HG02588 (cell line): ENCODE results near the gene THSD4.
"Not testable (repeated sequence)": the region's sequence is repeated elsewhere in the genome, so short reads cannot be mapped to it uniquely, and the experiment has no call there.

Experiments used
- ATAC-seq: cut with Tn5 transposase; IDR thresholded peaks from one replicate; pipeline ENCODE4 v1.9.1; 2021; ENCODE audit warnings: mild to moderate bottlenecking, moderate library complexity; ENCODE audit not compliant: unreplicated experiment

THSD4 gene

GRCh38 chr15:71400294-71400693, 285.0 kb downstream of the THSD4 start:
- no peak for ATAC-seq

DNA sequence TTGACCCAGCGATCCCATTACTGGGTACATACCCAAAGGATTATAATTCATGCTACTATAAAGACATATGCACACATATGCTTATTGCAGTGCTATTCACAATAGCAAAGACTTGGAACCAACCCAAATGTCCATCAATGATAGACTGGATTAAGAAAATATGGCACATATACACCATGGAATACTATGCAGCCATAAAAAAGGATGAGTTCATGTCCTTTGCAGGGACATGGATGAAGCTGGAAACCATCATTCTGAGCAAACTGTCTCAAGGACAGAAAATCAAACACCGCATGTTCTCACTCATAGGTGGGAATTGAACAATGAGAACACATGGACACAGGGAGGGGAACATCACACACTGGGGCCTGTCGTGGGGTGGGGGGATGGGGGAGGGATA, 286.5 kb downstream of the THSD4 start:
- not testable (repeated sequence) for ATAC-seq

DNA sequence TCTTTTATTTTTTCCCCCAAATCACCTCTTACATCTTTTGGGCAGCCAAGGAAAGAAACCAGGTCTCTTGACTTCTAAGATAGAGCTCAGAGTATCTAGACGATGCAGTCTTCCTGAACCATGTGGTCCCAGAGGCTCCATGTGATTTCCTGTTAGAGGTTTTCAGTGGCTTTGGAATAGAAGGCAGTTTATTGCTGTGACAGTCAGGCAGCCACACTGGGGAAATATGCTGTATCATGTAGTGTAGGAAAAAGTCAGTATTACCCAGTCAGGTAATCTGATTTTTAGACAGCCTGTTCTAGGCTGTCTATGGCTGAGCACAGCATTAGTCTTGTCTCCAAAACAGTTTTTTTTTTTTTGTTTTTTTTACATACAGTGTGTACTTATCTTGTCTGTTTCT, 294.3 kb downstream of the THSD4 start:
- ATAC-seq: no peak

GRCh38 chr15:71410347-71410746, 295.1 kb downstream of the THSD4 start:
- ATAC-seq: no peak

DNA sequence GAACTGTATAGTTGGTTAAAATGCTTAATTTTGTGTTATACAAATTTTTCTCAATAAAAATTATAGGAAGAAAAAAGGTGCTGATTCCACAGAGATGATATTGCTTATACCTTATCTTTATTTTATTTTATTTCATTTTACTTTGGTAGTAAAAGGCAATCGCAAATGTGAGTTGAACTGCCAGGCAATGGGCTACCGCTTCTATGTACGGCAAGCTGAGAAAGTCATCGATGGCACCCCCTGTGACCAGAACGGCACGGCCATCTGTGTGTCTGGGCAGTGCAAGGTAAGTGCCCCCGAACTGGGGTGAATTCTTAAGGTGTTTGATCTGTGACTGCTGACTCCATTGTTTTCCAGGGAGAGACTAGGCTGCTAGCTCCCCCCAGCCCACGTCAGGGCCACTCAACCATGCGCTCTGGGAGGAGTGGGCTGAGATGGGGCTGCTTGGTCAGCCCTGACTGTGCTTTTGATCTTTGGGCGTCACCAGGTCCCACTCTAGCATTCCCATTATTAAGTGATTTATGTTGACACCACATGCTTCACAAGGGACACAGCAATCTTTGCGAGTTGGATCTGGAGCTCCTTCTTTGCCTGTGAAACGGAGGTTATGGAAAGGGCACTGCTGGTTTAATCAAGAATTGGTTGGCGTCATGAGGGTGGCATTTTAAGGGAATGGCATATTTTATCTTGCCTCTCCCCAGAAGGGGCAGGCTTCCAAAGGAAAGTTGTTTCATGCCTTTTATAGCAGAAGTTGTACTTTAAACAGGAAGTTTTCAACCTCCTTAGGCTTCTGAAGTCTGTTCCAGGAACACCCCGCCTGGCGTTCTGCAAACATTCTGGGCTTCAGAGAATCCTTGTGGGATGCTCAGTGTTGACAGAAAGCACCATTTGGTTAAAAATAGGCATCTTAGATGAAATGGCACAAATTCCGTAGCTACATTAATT, 296.5 kb downstream of the THSD4 start:
- no peak for ATAC-seq

- no peak for ATAC-seq
Observed at GRCh38 chr15:71413419-71413818, 298.1 kb downstream of the THSD4 start.

DNA sequence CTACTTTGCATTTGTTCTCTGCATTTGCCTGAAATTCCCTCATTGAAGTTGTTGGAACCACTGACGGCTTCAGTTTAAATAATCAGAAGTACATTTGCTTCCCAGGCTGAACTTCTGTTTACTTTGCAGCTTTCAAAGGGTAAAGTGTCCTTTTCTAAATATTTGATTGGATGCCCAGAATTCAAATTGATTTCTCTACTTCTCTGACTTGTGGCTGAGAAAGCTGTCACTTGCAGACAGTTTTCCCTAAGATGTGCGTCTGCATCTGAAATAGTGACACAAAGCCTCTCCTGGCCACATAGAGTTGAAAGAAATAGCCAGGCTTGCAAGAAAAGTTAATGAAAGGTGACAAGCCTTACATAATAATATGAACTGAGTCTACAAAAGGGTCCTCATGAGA, 299.6 kb downstream of the THSD4 start:
- no peak for ATAC-seq

- no peak for ATAC-seq
Observed at GRCh38 chr15:71422530-71423259, 307.4 kb downstream of the THSD4 start.

DNA sequence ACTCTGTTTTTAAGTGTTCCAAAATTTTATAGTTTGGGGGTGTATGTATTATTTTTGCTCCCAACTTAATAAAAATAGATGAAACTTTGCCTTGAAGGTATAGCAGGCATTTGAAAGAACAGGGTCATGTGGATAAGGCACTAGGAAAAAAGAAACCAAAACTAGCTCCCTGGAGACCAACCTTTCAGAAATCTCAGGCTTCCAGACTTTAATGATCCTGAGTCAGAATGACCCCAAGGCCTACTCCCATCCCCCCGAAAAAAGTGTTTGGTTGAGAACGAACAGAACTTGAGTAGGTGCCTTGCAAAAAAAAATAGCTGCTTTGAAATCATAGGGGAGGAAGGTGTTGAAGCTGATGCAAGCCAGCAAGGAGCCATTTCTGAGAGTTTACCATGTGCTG, 309.5 kb downstream of the THSD4 start:
- ATAC-seq: no peak

DNA sequence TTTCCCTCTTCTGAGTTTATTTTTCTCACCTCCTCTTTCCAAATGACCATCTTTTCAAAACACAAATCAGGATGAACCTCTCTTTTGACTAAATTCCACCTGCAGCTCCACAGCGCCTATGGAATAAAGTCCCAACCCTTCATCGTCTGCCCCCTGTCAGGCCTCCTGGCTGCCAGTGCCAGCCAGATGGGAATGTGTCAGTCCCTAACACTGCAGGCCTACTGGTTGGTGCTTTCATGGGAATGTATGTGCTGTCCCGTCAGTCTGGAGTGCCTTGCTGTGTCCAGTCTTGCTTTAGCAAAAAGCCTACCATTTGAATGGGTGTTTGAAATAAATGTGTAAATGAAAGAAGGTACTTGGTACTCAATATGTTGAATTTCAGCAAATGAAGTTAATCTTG, 310.1 kb downstream of the THSD4 start:
- no peak for ATAC-seq

- ATAC-seq: no peak
Observed at GRCh38 chr15:71426792-71427191, 311.5 kb downstream of the THSD4 start.

- no peak for ATAC-seq
Observed at GRCh38 chr15:71430782-71431181, 315.5 kb downstream of the THSD4 start.

DNA sequence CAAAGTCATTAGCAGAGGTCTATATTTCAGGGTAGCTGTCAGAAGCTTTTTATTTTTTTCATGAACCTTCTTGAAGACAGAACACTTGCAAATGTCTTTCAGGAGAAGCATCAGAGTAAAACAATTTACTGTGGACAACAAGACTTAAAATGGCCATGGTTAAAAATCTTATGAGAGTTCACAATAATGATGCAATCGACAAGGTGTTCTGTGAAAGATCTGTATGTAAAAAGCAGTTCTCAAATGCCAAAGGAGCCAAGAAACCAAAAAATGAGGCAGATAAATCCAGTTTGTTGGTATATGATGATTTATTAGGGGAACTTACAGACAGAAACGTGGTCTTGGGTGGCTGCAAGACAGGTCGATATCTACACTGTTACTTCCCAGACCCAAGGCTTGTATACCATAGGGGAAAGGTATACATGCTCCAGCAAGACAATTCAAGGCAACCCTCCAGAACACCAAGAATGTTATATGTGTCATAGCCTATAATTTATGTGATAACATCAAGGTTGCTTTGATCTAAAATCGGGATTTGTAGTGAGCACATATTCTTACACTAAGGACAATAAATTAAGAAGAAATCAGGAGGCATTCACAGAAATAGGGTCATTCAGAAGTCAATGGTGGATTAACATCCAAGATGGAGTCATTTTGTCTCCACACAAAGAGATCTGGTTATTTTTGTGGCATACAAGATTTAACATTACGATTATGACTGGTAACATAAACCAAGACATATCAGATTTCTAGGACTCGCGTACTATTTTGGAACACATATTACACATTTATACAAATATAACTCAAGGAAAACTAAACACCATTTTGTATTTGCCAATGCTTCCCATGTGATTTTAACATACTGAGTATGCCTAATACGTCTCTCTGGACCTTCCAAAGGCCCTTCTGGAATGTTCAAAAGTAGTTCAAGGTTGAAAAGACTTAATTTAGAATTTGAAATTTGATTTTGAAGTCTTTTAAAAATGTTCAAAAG, 316.4 kb downstream of the THSD4 start:
- ATAC-seq: no peak

DNA sequence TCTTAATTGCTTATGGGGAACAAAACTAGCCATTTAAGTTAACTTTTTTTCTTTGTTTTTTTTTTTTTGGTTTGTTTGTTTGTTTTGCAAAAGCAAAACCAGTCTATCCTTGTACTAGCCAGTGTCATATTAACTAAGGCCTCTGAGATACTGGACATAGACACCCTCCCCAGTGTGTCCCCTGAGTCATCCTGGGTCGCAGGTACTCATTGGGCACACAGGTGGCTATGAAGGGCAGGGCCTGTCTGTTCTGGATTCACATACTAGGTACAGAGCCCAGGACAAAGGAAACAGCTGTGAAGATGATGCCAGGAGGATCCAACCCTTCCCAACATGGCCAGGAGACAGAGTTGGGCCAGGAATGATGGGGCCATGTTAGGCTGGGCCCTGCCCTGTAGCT, 318.1 kb downstream of the THSD4 start:
- no peak for ATAC-seq

DNA sequence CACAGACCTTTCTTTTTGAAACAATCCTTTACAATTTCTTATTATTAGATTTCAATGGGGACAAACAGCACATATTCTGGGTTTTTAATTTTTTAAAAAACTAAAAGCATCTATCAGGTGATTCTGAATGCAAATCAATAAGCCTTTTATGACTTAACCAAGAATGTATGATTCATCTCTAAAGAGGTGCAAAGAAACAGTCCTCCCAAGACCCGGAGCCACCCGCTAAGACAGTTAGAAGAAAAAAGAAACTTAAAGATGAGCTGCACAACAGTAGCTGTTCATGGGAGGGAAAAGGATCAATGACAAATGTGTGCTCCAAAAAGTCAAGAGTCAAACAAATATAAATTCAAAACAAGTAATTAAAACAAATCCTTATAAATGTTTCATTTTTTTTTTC, 319.5 kb downstream of the THSD4 start:
- no peak for ATAC-seq

- ATAC-seq: no peak
Observed at GRCh38 chr15:71435552-71435951, 320.3 kb downstream of the THSD4 start.

DNA sequence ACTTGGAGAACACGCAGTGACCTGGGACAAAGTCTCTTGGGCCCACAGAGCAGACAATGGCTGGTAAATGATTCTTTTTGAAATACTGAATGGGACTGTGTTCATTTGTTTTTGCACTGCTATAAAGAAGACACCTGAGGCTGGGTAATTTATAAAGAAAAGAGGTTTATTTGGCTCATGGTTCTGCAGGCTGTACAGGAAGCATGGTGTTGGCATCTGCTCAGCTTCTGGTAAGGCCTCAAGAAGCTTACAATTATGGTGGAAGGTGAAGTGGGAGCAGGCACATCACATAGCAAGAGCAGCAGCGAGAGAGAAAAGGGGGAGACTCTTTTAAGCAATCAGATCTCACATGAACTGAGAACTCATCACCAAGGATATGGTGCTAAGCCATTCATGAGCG, 321.6 kb downstream of the THSD4 start:
- ATAC-seq: no peak

DNA sequence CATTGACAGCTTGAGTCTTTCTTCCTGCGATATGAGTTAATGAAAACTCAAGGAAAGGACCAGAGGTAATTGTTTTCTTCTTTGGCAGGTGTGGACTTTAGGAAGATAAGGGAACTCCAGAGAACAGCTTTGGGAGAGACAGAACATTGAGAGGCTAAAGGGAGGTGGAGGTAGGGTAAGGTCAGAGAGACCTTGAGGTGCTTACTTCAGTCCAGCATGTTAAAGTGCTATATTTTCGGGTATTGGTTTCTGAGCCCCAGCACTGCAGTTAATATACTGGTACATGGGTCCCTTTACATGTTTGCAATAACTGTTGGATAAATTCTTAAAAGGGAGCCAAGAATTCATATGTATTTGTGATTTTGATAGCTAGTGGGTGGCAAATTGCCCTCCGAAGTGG, 322.1 kb downstream of the THSD4 start:
- no peak for ATAC-seq

DNA sequence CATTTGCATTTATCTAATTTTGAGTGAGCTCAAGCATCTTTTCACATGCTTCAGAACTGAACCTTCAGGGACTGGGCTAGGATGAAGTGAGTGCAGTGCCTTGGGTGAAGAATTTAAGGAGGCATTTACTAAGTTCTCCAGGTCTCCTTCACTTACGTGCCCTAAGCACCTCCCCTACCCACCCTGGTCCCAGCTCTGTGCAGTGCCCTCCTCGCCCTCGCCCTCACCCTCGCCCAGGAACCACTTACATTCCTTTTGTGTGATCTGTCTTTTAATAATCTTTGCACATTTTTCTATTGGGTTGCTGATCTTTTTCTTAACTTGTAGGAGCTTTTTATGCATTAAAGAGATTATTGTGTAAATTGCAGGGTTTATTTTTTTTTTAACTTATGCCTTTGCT, 322.6 kb downstream of the THSD4 start:
- no peak for ATAC-seq

- ATAC-seq: not testable (repeated sequence)
Observed at GRCh38 chr15:71439478-71439877, 324.2 kb downstream of the THSD4 start.
